ENCODE measurements around the gene IRAK1BP1. TPM values are rescaled to one million over a fixed set of nuclear protein-coding genes. Genes with fewer than 3 reads are reported as not detected.

IRAK1BP1 gene
- total and polyA plus RNA-seq, 4 donors, result 1.5 to 18.9 (median 5.1) TPM

- no peak for TF ChIP-seq CTCF (IDR thresholded peaks at IDR 0.05; ENCODE audit: control extremely low read depth, extremely low read depth)
- 43 to 49% methylated on average over 2 of the region's 2 CpGs for WGBS, 2 donors
- Histone ChIP-seq H3K4me1 (ENCODE audit: control insufficient read depth in 5 of 5, insufficient read depth in 5 of 5, low read length in 5 of 5) (peaks cover 0 to 1% (median 0%) of the 10 kb centered on the region in 5 donors), H3K36me3 (ENCODE audit: control insufficient read depth in 4 of 4, insufficient read depth in 4 of 4, low read length in 4 of 4) (no peaks in the 10 kb centered on the region), H3K9me3 (ENCODE audit: control insufficient read depth in 4 of 4, insufficient read depth in 3 of 4, low read length in 3 of 4) (no peaks in the 10 kb centered on the region), H3K4me3 (no peak overlapping the region), H3K27ac (ENCODE audit: low read depth in 1 of 2, low read length in 1 of 2) (no peak overlapping the region), H3K9ac (ENCODE audit: insufficient read depth in 1 of 2, low read length in 2 of 2) (no peak overlapping the region), H3K27me3 (ENCODE audit: control insufficient read depth in 3 of 3, insufficient read depth in 3 of 3, low read length in 2 of 3) (no peaks in the 10 kb centered on the region)
- DNase-seq, result peak in 1 of 3 donors; percentile 12
- peak; percentile 34 for ATAC-seq (ENCODE audit: insufficient read depth, low FRiP score)
Observed at GRCh38 chr6:78861509-78861908, 5.8 kb upstream of the IRAK1BP1 start.

GRCh38 chr6:78863576-78863975 is 3.8 kb upstream of the IRAK1BP1 start:
- no peaks in the 10 kb centered on the region for H3K36me3 ChIP-seq (ENCODE audit: control insufficient read depth in 4 of 4, insufficient read depth in 4 of 4, low read length in 4 of 4)
- peaks cover 0 to 7% (median 2%) of the 10 kb centered on the region in 5 donors for H3K4me1 ChIP-seq (ENCODE audit: control insufficient read depth in 5 of 5, insufficient read depth in 5 of 5, low read length in 5 of 5)
- 77% methylated on average over 2 of the region's 2 CpGs for WGBS, 2 donors
- peak in 1 of 3 donors; percentile 8 for DNase-seq
- no peaks in the 10 kb centered on the region for H3K27me3 ChIP-seq (ENCODE audit: control insufficient read depth in 3 of 3, insufficient read depth in 3 of 3, low read length in 2 of 3)
- ATAC-seq (ENCODE audit: insufficient read depth, low FRiP score), result no peak
- TF ChIP-seq CTCF (IDR thresholded peaks at IDR 0.05; ENCODE audit: control extremely low read depth, extremely low read depth), result no peak
- H3K27ac ChIP-seq (ENCODE audit: low read depth in 1 of 2, low read length in 1 of 2), result no peak overlapping the region
- H3K4me3 ChIP-seq, result no peak overlapping the region
- no peak overlapping the region for H3K9ac ChIP-seq (ENCODE audit: insufficient read depth in 1 of 2, low read length in 2 of 2)
- H3K9me3 ChIP-seq (ENCODE audit: control insufficient read depth in 4 of 4, insufficient read depth in 3 of 4, low read length in 3 of 4), result no peaks in the 10 kb centered on the region

GRCh38 chr6:78864957-78865356 is 2.4 kb upstream of the IRAK1BP1 start:
- Histone ChIP-seq H3K36me3 (ENCODE audit: control insufficient read depth in 4 of 4, insufficient read depth in 4 of 4, low read length in 4 of 4) (no peaks in the 10 kb centered on the region), H3K9me3 (ENCODE audit: control insufficient read depth in 4 of 4, insufficient read depth in 3 of 4, low read length in 3 of 4) (no peaks in the 10 kb centered on the region), H3K9ac (ENCODE audit: insufficient read depth in 1 of 2, low read length in 2 of 2) (no peak overlapping the region), H3K27me3 (ENCODE audit: control insufficient read depth in 3 of 3, insufficient read depth in 3 of 3, low read length in 2 of 3) (no peaks in the 10 kb centered on the region), H3K4me1 (ENCODE audit: control insufficient read depth in 5 of 5, insufficient read depth in 5 of 5, low read length in 5 of 5) (peaks cover 0 to 9% (median 2%) of the 10 kb centered on the region in 5 donors), H3K27ac (ENCODE audit: low read depth in 1 of 2, low read length in 1 of 2) (no peak overlapping the region), H3K4me3 (no peak overlapping the region)
- TF ChIP-seq CTCF (IDR thresholded peaks at IDR 0.05; ENCODE audit: control extremely low read depth, extremely low read depth), result no peak
- ATAC-seq (ENCODE audit: insufficient read depth, low FRiP score) (no peak), DNase-seq (no peak)
- WGBS, 2 donors, result 92 to 93% methylated on average over 5 of the region's 5 CpGs

GRCh38 chr6:78867020-78867369 is 356 bp upstream of the IRAK1BP1 start:
- peak overlapping the region in 1 of 2 donors; percentile 67 for H3K27ac ChIP-seq (ENCODE audit: low read depth in 1 of 2, low read length in 1 of 2)
- DNase-seq, result no peak
- H3K9me3 ChIP-seq (ENCODE audit: control insufficient read depth in 4 of 4, insufficient read depth in 3 of 4, low read length in 3 of 4), result no peaks in the 10 kb centered on the region
- TF ChIP-seq CTCF (IDR thresholded peaks at IDR 0.05; ENCODE audit: control extremely low read depth, extremely low read depth), result no peak
- peaks cover 0 to 9% (median 2%) of the 10 kb centered on the region in 5 donors for H3K4me1 ChIP-seq (ENCODE audit: control insufficient read depth in 5 of 5, insufficient read depth in 5 of 5, low read length in 5 of 5)
- H3K4me3 ChIP-seq, result peak overlapping the region; percentile 92
- peaks cover 0 to 7% (median 2%) of the 10 kb centered on the region in 4 donors for H3K36me3 ChIP-seq (ENCODE audit: control insufficient read depth in 4 of 4, insufficient read depth in 4 of 4, low read length in 4 of 4)
- H3K27me3 ChIP-seq (ENCODE audit: control insufficient read depth in 3 of 3, insufficient read depth in 3 of 3, low read length in 2 of 3), result no peaks in the 10 kb centered on the region
- peak; percentile 31 for ATAC-seq (ENCODE audit: insufficient read depth, low FRiP score)
- peak overlapping the region; percentile 90 to 93 for H3K9ac ChIP-seq (ENCODE audit: insufficient read depth in 1 of 2, low read length in 2 of 2)
- 1 to 2% methylated on average over 13 of the region's 13 CpGs for WGBS, 2 donors

Measured in lung (tissue), 12 donors.